ENCODE measurements around the gene AKAP13.
"Not testable (repeated sequence)": the region's sequence is repeated elsewhere in the genome, so short reads cannot be mapped to it uniquely, and the experiment has no call there.

The AKAP13 gene

DNA sequence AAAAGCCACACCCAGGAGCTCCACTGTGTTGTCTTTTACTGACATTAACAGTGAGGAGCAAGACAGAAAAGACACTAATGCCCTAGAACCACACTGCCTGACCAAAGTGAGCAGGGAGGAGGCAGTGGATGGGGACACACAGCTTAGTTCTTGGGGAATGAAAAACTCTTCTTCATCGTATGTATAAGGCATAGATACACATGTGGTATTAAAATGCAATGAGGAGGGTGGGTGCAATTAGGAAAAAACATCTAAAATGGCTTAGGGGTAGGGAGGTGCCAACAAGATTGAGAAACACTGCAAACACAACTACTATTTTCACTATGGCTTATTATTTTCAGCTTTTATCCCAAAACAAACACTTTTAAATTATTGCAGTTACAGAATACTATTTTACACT is 398.8 kb downstream of the AKAP13 start:
- DNase-seq, result no peak

DNA sequence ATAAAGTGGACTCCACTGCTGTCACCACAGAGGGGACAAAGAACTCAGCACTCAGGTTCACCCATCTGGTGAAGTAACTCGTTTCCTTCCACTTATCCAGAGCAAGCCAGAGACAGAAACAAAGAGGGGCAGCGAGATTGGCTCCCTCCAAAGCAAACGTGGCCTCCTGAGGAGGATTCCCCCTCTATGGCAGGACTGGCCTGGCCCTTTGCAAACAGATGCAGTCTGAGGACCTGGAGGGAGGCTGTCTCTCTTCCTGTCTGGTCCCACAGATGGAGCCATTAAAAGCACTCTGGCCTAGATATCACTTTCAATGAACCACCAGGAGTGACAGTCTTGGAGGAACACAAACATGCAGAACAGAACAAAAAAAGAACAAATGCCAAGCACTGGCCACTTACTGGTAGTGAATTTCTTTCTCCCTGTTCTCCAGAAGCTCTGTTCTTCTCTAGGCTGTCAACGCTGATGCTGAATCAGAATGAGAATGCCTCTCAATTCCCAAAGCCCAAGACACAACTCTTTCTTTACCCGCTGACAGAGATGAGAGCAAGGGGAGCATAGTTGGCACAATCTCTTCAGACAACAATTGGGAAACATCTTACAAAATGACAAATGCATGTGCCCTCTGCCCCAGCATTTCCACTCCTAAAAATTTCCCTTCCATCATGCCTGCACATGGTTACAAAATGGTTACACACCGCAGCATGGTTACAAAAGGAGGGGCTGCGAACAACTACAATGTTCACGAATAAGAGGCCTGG is 400.0 kb downstream of the AKAP13 start:
- DNase-seq, result no peak

DNA sequence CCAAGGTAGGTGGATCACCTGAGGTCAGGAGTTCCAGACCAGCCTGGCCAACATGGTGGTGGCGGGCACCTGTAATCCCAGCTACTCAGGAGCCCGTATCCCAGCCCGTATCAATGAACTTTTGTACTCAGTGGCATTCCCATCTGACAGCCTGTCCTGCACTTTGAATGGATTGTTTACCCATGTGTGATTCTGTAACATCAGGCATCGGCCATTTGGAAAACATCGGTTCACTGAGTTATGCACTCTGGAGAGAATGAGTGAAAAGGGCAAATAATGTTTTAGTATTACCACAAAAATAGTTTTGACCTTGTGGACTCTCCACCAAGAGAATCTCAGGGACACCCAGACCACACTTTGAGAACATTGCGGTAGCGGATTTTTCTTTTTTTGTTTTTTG is 400.7 kb downstream of the AKAP13 start:
- no peak for DNase-seq

DNA sequence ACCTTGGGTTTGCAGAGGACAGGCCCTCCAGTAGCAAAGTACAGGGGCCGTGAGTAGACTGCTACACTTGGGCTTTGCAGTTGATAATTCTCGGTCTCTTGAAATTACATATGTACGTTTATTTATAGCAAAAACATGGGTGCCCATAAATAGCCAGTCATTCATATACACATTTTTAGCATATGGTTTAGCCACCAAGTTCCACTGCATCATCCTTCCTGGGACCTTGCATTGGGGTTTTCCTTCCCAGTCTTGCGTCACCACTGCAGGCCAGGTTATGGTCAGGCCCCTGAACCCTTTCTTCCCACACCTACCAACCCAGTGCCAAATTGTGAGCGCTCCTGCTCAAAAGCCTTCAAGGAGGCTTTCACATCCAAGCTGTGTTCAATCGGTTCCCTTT is 401.7 kb downstream of the AKAP13 start:
- DNase-seq, result no peak

DNA sequence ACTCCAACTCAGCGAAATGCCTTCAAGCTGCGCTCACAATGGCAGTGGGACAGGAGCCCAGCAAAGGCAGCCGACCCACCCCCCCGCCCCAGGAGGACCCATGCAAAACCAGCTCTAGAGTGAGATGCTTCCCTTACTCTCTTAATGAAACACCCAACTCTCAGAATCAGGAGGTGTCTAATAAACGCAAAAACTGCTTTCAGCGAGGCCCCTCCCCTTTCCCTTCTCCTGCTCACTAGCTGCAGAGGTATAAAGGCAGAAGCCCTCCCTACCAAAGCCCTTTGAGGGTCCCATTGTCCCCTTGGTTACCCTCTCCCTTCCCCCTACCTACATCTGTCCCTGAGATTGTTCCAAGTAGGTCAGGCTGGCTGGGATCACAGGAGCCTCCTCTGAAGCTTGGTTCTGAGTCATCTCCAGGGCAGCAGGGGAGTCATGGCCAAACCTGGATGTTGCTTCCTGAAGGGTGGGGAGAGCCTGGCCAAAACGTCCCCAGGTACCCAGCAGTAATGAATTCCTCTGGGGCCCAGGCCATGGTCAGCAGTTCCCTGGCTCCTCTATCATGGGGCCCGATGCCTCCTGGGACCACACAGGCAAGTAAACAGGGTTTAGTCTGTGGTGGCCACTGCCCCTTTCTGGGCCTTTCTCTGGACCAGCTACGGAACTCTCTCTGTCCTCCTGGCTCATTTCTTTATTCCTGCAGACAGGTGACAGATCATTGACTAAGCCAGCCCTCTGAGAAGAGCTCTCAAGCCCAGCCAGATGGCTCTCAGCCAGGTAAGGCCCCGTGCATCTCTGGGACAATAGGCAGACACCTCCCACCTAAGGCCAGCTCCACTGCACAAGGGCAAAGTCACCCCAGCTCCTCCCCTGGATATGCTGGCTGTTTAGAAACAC is 405.7 kb downstream of the AKAP13 start:
- peak; percentile 66 for DNase-seq

DNA sequence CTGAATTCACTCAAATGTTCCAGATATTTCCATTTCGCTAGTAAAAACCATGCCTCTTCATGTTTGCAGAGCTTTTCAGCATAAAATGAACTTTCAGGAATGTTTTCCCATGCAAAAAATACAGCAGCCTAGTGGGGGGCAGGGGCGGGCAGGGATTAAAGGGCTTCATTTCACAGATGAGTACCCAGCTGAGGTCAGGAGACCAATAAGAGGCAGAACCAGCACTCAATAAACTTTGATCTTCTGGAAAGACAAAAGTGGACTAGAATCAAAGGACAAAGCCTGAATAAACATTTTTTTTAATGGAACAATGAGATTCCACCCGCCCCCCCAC is 406.3 kb downstream of the AKAP13 start:
- DNase-seq, result no peak

DNA sequence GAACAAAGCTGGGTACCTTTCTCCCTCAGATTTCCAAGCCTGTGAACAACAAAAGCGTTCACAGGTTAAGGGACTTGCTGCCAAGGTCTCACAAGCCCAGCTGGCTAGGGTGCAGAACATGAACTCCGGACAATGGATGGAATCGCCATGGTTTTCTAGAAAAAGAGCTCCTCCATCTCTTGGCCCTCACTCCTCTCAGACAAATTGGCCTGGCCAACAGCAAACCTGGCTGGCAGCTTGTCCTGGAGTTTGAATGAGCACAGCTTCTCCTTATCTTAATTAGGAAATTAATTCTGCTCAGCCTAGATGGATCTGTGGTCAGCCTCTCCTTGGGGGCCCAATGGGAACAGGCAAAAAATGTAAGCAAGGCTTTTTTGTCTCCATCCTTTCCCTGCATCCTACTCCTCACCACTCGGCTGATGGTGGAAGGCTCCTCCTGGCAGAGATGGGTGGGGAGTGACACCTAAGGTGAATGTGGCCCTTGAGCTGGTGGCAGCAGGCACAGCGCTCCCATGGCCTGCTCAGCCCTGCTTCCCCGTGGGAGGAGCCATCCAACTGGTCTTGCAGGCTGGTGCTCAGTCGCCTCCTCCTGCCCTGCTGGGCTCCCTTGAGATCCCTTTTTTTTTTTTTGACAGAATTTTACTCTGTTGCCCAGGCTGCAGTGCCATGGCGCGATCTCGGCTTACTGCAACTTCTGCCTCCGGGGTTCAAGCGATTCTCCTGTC is 408.5 kb downstream of the AKAP13 start:
- DNase-seq, result no peak

DNA sequence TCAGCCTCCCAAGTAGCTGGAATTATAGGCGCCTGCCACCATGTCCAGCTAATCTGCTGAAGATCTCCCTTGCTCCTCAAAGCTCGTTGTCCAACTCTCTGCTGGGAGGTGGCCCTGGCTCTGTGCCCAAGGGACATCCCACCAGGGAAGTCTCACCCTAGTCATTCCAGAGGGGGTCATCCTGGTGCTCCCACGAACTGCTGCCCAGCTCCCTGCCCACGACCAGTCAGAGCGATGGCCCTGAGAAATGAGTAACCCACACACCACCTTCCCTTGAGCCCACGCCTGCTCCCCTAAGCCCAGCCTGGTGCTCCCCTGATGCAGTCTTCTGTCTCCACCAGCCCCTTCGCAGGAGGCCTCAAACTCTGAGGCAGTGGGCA is 409.1 kb downstream of the AKAP13 start:
- no peak for DNase-seq

DNA sequence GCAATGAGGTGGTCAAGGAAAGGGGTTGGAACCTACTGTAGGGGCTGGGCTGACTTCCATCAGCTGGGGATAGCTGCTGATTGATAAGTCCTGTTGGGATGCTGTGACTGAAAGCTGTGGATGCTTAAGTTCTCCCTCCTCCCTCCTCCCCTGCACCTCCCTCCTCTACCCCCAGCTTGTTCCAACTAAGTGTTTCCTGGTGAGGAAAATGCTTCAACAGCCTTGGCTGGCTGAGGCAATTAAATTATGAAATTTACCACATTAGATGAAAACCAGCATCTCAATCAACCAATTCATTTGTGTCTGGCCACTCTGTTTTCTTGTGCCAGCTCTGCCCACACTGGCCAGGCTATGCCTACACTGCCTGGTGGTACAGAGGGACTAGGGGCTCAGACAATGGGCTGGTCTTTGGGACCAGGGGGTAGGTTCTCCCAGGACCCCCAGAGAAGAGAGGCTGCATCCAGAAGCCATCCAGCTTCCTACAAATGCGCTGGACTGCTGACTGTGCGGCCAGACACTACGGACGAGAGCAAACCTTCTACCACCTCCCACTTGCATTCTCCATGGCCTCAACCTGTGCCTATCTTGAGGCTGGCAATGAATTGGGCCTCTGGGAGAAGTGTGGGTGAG is 411.8 kb downstream of the AKAP13 start:
- no peak for DNase-seq

DNA sequence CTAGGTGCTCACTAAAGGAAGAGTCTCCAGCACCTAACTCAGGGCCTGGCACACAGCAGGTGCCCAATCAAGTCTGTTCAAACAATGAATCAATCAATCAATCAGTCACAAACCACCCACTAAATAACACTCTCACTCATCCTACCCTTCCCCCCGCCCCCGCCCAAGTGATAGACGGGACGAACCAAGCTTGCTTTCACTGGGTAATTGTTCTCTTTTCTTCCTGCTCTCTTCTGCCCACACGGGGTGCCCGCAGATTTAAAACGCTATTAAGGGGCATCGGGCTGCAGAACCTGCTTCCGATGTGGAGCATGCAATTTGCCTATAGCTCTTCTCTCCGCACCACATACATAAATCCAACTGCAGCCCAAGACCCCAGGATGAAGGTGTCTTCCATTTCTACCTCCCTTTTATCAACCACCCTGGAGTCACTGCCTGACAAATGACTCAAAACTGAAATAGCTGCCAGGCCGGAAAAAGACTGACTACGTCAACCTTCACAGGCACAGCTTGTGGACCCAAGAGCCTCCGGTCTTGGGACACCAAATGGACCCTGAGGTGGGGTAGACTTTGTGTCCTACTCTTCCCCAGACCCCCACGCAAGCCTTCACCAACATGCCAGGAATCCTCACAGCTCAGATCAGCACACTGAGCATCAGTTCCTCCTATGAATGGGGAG is 412.6 kb downstream of the AKAP13 start:
- no peak for DNase-seq

DNA sequence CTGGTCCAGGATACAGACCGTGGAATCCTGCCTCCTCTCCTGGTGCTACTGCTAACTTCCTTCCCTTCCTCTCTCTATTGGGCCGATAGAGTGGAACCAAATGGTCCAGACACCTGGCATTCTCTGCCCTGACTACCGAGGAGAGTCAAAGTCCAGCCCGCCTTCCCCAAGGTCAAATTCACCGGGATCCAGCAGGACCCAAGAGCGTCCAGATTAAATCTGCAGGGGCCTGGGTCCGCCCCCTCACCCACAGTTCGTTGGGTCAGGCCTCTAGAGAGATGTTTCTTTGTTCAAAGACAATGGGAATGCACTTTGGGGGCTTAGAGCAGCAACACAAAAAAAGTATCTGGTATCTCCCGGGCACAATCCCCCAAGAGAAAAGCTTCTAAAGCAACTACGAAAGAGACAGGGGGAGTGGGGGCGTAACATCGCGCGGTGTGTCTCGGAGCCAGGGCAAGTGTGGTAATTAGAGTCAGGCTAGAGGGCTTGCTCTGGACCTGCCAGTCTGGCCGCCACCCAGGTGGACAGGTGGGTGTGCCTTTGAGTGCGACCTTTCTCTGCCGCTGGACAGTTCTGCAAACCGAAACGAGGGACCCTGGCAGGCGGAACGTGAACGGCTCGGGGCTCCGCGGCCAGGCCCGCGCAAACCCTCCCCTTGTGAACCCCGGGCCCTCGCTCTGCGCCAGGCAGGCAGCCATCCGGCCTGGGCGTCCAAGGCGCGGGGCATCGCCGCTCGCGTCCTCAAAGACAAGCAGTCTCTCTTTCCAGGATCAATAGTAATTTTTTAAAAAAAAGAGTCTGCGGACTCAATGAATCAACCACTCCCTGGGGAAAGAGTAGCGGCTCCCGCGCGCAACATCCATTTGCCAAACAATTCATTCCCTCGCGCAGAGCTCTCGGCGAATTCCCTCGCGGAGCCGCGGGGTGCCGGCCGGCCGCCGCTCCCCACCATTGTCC is 413.5 kb downstream of the AKAP13 start:
- no peak for DNase-seq

DNA sequence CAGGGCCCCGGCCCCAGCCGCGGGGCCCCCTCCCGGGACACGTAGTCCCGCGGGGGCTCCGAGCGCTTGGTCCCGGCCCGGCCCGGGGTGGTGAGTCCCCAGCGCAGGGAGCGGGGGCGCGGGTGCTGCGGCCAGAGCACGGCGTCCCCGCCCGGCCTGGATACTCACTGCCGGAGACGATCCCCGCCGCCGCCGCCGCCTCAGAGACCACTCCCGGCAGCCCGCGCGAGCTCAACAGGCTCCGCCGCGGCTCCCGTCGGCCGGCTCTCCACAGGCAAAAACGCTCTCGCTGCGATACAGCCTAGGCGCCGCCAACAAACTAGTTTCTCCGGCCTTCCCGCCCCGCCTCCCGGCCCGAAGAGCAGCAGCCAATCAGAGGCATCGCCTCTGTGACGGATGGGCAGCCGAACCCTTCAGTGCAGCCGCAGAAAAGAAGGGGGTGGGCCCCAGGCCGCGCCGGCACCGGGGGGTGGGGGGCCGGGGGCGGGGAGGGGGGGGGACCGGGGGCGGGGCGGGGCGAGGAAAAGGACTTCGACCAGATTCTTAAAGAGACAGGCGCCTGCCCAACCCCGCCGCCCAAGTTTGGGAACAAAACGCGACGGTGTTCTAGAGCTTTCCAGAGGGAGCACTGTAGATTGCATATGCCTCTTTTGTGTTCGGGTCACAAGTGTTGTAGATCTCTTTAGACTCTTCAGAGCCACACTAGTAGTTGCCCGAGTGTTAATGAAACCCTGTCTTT is 414.4 kb downstream of the AKAP13 start, which contains the start of gene KLHL25:
Gene KLHL25, minus strand, starts transcription at position 328 of the 739 bp plus-strand sequence. CDS start 25,115 bp downstream, outside the sequence.
- DNase-seq, result peak; percentile 78

DNA sequence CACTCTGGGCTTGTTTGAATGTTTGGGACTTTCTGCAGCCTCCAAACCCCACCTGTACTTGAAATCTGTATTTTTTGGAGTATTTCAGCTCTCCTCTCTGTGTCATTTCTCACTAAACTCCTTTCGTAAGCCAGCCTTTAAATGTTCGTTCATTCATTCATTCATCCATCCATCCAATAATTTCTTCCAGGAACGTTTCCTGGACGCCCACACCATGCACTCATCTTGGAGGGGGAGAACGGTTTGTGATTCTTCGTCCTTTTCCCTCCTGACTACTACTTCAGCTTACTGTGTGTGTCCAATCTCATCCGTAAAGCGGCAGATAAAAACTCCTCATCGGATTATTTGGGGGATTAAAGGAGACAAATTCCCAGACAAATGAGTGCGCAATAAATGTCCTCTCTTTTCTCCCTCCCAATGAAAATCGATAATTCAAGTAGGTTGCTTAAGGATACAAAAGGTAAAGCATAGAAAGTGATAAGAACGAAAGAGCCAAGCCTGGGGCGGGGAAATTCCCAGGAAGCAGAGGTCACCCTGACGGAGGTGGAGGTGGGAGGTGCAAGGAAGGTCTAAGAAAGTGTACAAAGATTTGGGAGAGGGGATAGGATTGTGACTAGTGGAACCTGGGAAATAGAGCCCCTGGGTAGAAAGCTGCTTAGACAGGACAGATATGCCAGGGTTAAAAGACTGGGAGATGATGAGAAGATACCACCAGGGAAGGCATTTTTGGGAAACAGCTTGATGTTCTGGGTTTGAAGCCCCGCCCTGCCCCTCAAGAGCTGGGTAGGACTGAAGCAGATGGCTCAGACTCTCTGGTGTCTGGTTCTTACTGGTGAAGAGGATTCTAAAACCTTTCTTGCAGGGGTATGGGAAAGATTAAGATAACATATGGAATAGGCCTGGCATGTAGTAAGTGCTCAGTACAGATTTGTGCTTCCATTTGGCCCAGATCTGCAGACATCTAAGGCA is 415.2 kb downstream of the AKAP13 start:
- no peak for DNase-seq

DNA sequence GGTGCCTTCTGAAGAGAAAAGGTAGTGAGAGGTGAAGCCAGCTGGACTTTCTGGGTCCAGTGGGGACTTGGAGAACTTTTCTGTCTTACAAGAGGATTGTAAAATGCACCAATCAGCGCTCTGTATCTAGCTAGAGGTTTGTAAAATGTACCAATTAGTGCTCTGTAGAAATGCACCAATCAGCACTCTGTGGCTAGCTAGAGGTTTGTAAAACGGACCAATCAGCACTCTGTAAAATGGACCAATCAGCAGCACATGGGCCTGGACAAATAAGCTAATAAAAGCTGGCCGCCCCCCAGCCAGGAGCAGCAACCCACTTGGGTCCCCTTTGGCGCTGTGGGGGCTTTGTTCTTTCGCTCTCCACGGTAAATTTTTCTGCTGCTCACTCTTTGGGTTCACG is 416.0 kb downstream of the AKAP13 start:
- DNase-seq, result not testable (repeated sequence)

Measured in NCI-H1105 (cell line).